HEK293 (cell line): ENCODE data around the gene LAMA2.
A peak's percentile ranks its signal among the peaks of the same experiment; 100 is the strongest.

Experiments
- CTCF ChIA-PET: fragments of 350-600 bp; formaldehyde crosslinking; extraction: SDS; loops from one replicate; lab custom pipeline; 2021; ENCODE audit warnings: antibody characterized with exemption; lab: Yijun Ruan, JAX
- POLR2A ChIA-PET: fragments of 300-600 bp; formaldehyde crosslinking; extraction: SDS; loops from one replicate; lab custom pipeline; 2020; ENCODE audit warnings: antibody characterized with exemption, inconsistent platforms; lab: Yijun Ruan, JAX
- H3K27ac ChIP-seq: fragments of 200-500 bp; sonication (Bioruptor generic); 2 replicates; pipeline ENCODE4 v1.5.1; 2014; ENCODE audit warnings: low read depth, low read length, control low read depth, inconsistent platforms; ENCODE audit errors: extremely low read depth
- H3K36me3 ChIP-seq, 2 experiments: fragments of 200-500 bp in 1 of 2; sonication (Bioruptor generic) in 1 of 2; 1 replicate in 1 of 2; 2 replicates in 1 of 2; pipeline ENCODE4 v1.5.1; 2014 to 2017; ENCODE audit warnings: inconsistent platforms in 2 of 2, low read length in 2 of 2; ENCODE audit not compliant: control insufficient read depth in 2 of 2, insufficient read depth in 1 of 2
- H3K4me1 ChIP-seq: fragments of 200-500 bp; sonication (Bioruptor generic); 2 replicates; pipeline ENCODE4 v1.5.1; 2014; ENCODE audit warnings: mild to moderate bottlenecking, low read length, inconsistent platforms; ENCODE audit not compliant: control insufficient read depth, insufficient read depth
- H3K4me3 ChIP-seq: 2 replicates; pipeline ENCODE4 v1.5.1; 2011; ENCODE audit warnings: low read depth, mild to moderate bottlenecking, control low read depth, low read length, moderate library complexity
- H3K9me3 ChIP-seq: fragments of 200-500 bp; sonication (Bioruptor generic); 2 replicates; pipeline ENCODE4 v1.5.1; 2014; ENCODE audit warnings: low read depth, low read length, inconsistent platforms; ENCODE audit not compliant: control insufficient read depth, insufficient read depth
- ATF2 ChIP-seq: fragments of 450-650 bp; formaldehyde crosslinking; IDR thresholded peaks from 2 replicates; pipeline ENCODE4 v1.5.1; 2016; ENCODE audit warnings: missing biosample characterization, missing genetic modification characterization, low read depth
- BCL6B ChIP-seq: fragments of 450-650 bp; formaldehyde crosslinking; IDR thresholded peaks from 2 replicates; pipeline ENCODE4 v1.5.1; 2017; ENCODE audit warnings: missing biosample characterization, missing genetic modification characterization
- HOXA7 ChIP-seq: sonication (generic); formaldehyde crosslinking; IDR thresholded peaks from 2 replicates; pipeline ENCODE4 v1.8.1; 2022; ENCODE audit warnings: missing genetic modification reagents, borderline replicate concordance
- KLF1 ChIP-seq: fragments of 450-650 bp; formaldehyde crosslinking; IDR thresholded peaks from 2 replicates; pipeline ENCODE4 v1.5.1; 2016; ENCODE audit warnings: missing biosample characterization, missing genetic modification characterization
- MZF1 ChIP-seq: fragments of 450-650 bp; formaldehyde crosslinking; IDR thresholded peaks from 2 replicates; pipeline ENCODE4 v1.5.1; 2017; ENCODE audit warnings: missing biosample characterization, missing genetic modification characterization, borderline replicate concordance
- SETDB1 ChIP-seq: IDR thresholded peaks from one replicate; pipeline ENCODE4 v1.6.1; 2017; ENCODE audit warnings: mild to moderate bottlenecking, low read length, moderate library complexity, mixed read lengths; ENCODE audit not compliant: insufficient read length
- ZBTB17 ChIP-seq: fragments of 450-650 bp; formaldehyde crosslinking; IDR thresholded peaks from 2 replicates; pipeline ENCODE4 v1.5.1; 2016; ENCODE audit warnings: missing biosample characterization, missing genetic modification characterization
- ZBTB20 ChIP-seq: fragments of 450-650 bp; formaldehyde crosslinking; IDR thresholded peaks from 2 replicates; pipeline ENCODE4 v1.5.1; 2016; ENCODE audit warnings: missing biosample characterization, missing genetic modification characterization
- ZBTB21 ChIP-seq: fragments of 450-650 bp; formaldehyde crosslinking; IDR thresholded peaks from 2 replicates; pipeline ENCODE4 v1.5.1; 2017; ENCODE audit warnings: missing biosample characterization, missing genetic modification characterization
- ZNF114 ChIP-seq: fragments of 450-650 bp; formaldehyde crosslinking; IDR thresholded peaks from 2 replicates; pipeline ENCODE4 v1.5.0; 2017; ENCODE audit warnings: missing biosample characterization, missing genetic modification characterization
- ZNF266 ChIP-seq: fragments of 450-650 bp; formaldehyde crosslinking; IDR thresholded peaks from 2 replicates; pipeline ENCODE4 v1.5.1; 2016; ENCODE audit warnings: missing biosample characterization, missing genetic modification characterization, low read depth
- ZNF324 ChIP-seq: fragments of 450-650 bp; formaldehyde crosslinking; IDR thresholded peaks from 2 replicates; pipeline ENCODE4 v1.5.1; 2016; ENCODE audit warnings: missing biosample characterization, missing genetic modification characterization
- ZNF362 ChIP-seq: fragments of 450-650 bp; formaldehyde crosslinking; IDR thresholded peaks from 2 replicates; pipeline ENCODE4 v1.5.1; 2016; ENCODE audit warnings: missing biosample characterization, missing genetic modification characterization
- ZNF621 ChIP-seq: fragments of 450-650 bp; formaldehyde crosslinking; IDR thresholded peaks from 2 replicates; pipeline ENCODE4 v1.5.1; 2017; ENCODE audit warnings: missing biosample characterization, missing genetic modification characterization
- ZNF624 ChIP-seq: fragments of 450-650 bp; formaldehyde crosslinking; IDR thresholded peaks from 2 replicates; pipeline ENCODE4 v1.5.1; 2017; ENCODE audit warnings: missing biosample characterization, missing genetic modification characterization
- ZNF629 ChIP-seq: fragments of 450-650 bp; formaldehyde crosslinking; IDR thresholded peaks from 2 replicates; pipeline ENCODE4 v1.5.1; 2017; ENCODE audit warnings: missing biosample characterization, missing genetic modification characterization
- ZNF645 ChIP-seq: fragments of 450-650 bp; formaldehyde crosslinking; IDR thresholded peaks from 2 replicates; pipeline ENCODE4; 2016; ENCODE audit warnings: missing biosample characterization, missing genetic modification characterization
- ZNF660 ChIP-seq: fragments of 450-650 bp; IDR thresholded peaks from 2 replicates; pipeline ENCODE4 v1.5.1; 2018; ENCODE audit warnings: missing biosample characterization, mild to moderate bottlenecking, missing genetic modification characterization
- TF ChIP-seq, protein P1 (sequence below): sonication (generic); formaldehyde crosslinking; IDR thresholded peaks from 2 replicates; pipeline ENCODE4 v1.8.1; 2022; ENCODE audit warnings: mild to moderate bottlenecking, moderate library complexity, missing genetic modification reagents
- TF ChIP-seq, protein P2 (sequence below): fragments of 450-650 bp; formaldehyde crosslinking; IDR thresholded peaks from 2 replicates; pipeline ENCODE4 v1.5.1; 2016; ENCODE audit warnings: missing biosample characterization, missing genetic modification characterization

LAMA2 gene

DNA sequence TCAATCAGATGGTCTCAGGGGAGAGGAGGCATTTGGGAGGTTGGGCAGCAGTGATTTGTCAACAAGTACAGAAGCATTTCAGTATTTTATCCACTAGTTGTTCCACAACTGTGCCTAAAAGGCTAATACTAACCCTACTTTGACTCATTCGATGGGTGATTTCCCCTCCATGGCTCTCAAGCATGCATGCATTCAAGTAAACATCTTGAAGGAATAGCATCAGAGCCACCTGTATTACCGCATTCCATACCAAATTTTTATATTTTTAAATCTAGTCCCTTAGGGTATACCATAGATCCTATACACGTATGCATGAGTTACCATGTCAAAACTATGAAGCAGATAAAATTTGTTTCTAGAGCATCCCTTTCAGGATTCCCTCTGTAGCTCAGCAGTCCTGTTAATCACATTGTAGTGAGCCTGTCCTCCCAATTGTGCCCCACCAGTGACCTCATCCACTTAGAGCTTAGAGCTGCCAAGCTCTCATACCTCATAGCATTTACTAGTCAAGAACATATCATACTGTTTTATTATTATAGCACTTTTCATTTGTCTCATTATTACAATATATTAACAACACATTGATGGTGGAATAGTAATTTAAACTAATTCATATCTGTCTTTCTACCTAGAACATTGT is 213.8 kb downstream of the LAMA2 start:
- POLR2A ChIA-PET: no interaction called here
- TF ChIP-seq ZNF114 (tag by site-specific recombination): no peak
- TF ChIP-seq HOXA7: no peak
- 0 out of 2 replicates have a peak, but pooled peaks have one; percentile 13 for TF ChIP-seq ZNF629 (tag by site-specific recombination)
- TF ChIP-seq, all 188 proteins: peak for 1
- Histone ChIP-seq H3K27ac (no peak overlapping the region), H3K9me3 (no peaks in the 10 kb centered on the region), H3K4me3 (no peak overlapping the region), H3K36me3 (no peaks in the 10 kb centered on the region), H3K4me1 (no peaks in the 10 kb centered on the region)
- CTCF ChIA-PET: no interaction called here

DNA sequence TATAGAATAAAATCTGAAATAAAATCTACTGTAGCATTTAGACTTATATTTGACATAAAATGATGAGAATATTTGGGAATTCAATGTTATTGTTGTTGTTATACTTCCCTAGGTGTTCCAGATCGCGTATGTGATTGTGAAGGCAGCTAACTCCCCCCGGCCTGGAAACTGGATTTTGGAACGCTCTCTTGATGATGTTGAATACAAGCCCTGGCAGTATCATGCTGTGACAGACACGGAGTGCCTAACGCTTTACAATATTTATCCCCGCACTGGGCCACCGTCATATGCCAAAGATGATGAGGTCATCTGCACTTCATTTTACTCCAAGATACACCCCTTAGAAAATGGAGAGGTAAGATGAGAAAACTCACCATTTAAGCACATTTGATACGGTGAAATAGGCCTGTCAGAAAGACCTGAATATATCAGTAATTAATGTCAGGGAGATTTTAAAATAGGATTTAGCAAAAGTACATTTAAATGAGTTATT is 215.2 kb downstream of the LAMA2 start:
- TF ChIP-seq ATF2 (tag by site-specific recombination) (peak; percentile 86), ZNF629 (tag by site-specific recombination) (peak; percentile 78), ZBTB17 (tag by site-specific recombination) (peak; percentile 22; the same call in 1 of the 2 replicates), ZNF645 (tag by site-specific recombination) (no peak), ZBTB21 (tag by site-specific recombination) (peak; percentile 90), MZF1 (tag by site-specific recombination) (peak; percentile 49; the same call in 1 of the 2 replicates), KLF1 (tag by site-specific recombination) (no peak), ZNF660 (tag by site-specific recombination) (peak; percentile 67), ZBTB20 (peak; percentile 64), SETDB1 (no peak), ZNF362 (tag by site-specific recombination) (no peak)
- TF ChIP-seq, all 188 proteins: peak for 7
- Histone ChIP-seq H3K4me3 (no peak overlapping the region), H3K4me1 (no peaks in the 10 kb centered on the region), H3K27ac (no peak overlapping the region), H3K36me3 (no peaks in the 10 kb centered on the region), H3K9me3 (no peaks in the 10 kb centered on the region)
- CTCF ChIA-PET: no interaction called here
- POLR2A ChIA-PET: no interaction called here

- Histone ChIP-seq H3K27ac (no peak overlapping the region), H3K4me3 (no peak overlapping the region), H3K9me3 (no peaks in the 10 kb centered on the region), H3K4me1 (no peaks in the 10 kb centered on the region), H3K36me3 (no peaks in the 10 kb centered on the region)
- POLR2A ChIA-PET: no interaction called here
- CTCF ChIA-PET: no interaction called here
- no peak for TF ChIP-seq ZNF266 (tag by site-specific recombination)
- no peak for TF ChIP-seq ZNF621 (tag by site-specific recombination)
- no peak for TF ChIP-seq BCL6B (tag by site-specific recombination)
- no peak for TF ChIP-seq ZNF324 (tag by site-specific recombination)
- TF ChIP-seq, protein P1, sequence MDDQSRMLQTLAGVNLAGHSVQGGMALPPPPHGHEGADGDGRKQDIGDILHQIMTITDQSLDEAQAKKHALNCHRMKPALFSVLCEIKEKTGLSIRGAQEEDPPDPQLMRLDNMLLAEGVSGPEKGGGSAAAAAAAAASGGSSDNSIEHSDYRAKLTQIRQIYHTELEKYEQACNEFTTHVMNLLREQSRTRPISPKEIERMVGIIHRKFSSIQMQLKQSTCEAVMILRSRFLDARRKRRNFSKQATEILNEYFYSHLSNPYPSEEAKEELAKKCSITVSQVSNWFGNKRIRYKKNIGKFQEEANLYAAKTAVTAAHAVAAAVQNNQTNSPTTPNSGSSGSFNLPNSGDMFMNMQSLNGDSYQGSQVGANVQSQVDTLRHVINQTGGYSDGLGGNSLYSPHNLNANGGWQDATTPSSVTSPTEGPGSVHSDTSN (CRISPR knock-in tag): no peak
- TF ChIP-seq ZNF624 (tag by site-specific recombination): no peak
- TF ChIP-seq, protein P2, sequence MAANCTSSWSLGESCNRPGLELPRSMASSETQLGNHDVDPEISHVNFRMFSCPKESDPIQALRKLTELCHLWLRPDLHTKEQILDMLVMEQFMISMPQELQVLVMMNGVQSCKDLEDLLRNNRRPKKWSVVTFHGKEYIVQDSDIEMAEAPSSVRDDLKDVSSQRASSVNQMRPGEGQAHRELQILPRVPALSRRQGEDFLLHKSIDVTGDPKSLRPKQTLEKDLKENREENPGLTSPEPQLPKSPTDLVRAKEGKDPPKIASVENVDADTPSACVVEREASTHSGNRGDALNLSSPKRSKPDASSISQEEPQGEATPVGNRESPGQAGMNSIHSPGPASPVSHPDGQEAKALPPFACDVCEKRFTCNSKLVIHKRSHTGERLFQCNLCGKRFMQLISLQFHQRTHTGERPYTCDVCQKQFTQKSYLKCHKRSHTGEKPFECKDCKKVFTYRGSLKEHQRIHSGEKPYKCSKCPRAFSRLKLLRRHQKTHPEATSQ (tag by site-specific recombination): no peak
Measured at GRCh38 chr6:129099696-129100095, 216.8 kb downstream of the LAMA2 start.
